NCI-H526 (cell line): ENCODE measurements around the gene PSMB7.
A peak's percentile ranks its signal among the peaks of the same experiment; 100 is the strongest.

Experiments
- DNase-seq, 2 experiments: peaks; one replicate each; lab custom pipeline; 2025; lab: John Stamatoyannopoulos, UW

The PSMB7 gene

DNA sequence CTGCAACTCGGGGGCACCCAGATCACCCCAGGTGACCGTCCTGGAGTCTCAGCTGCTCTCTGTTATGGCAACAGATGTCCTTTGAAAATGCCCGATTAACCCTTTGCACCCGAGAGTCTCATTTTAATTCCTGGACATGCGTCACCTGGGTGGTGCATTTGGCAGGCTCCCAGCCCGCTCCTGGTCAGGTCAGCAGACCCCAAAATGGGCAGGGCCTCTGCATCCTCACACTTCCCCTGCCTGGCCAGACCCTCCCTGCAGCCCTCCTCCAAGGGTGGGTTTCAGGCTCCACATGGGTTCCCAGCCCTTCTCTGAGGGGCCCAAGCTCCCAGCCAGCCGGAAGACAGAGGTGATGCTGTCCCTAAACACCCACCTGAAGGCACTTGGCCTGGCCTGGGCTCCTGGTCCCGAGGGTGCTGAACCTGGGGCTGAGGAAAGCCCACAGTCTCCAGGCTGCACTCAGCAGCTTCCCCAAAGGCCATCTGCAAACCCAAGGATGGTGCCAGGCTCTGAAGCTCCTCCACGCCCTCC lies 69.4 kb downstream of the PSMB7 start:
- DNase-seq = no peak

DNA sequence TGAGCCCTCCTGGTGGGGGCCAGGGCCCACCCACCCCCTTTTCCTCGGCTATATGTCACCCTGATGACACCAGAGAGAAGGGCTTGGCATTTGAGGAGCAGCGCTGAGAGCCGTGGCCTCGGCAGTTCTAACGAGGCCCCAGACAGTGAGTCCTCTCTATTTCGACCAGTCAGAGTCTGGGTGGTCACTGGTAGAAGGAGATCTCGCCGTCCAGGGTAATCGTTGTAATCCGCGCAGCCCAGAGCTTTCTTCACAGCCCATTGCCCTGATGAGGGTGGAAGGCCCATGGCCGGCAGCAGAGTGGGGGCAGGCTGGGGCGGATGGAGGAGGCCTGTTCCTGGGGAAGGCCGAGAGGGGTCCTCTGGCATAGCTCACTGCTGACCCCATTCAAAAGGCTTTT lies 70.2 kb downstream of the PSMB7 start:
- no peak for DNase-seq

GRCh38 chr9:124344291-124345050 lies 70.8 kb downstream of the PSMB7 start:
- no peak for DNase-seq

GRCh38 chr9:124343533-124344290 lies 71.5 kb downstream of the PSMB7 start:
- DNase-seq = no peak

- DNase-seq = peak in 1 of 2 experiments; percentile 10
Measured at GRCh38 chr9:124342776-124343485, 72.3 kb downstream of the PSMB7 start.

- DNase-seq = no peak
Measured at GRCh38 chr9:124342402-124342775, 72.9 kb downstream of the PSMB7 start.

DNA sequence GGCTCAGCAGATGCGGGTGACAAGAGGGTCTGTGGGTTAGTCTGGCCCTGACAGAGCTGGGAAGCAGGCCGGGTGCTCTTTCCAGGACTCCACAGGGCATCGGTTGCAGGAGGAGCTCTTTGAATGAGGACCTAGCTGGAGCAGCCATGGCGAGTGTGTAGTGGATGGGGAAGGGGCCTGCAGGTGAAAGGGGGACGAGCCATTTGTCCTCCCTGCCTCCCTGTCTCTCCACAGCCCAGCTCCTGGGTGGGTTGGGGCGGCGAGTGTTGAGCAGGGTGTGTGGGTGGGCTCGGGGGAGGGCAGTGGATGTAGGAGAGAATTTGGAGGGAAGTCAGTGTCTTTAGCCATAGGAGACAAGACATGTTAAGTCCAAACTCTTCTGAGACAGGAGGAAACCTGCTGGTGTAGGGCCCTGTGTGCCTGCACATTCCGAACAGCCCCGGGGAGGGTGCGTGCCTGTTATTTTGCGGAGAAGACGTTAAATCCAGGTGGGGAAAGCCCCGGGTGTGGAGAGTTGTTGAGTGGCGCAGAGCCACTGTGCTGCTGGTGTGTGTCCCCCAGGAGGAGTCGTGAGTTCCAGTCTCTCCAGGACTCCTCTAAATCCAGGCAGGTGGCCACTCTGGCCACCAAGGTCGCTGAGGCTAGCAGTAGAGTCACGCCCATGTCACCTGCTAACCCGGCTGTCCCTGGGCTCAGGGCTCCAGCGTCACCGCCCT lies 73.6 kb downstream of the PSMB7 start:
- no peak for DNase-seq

DNA sequence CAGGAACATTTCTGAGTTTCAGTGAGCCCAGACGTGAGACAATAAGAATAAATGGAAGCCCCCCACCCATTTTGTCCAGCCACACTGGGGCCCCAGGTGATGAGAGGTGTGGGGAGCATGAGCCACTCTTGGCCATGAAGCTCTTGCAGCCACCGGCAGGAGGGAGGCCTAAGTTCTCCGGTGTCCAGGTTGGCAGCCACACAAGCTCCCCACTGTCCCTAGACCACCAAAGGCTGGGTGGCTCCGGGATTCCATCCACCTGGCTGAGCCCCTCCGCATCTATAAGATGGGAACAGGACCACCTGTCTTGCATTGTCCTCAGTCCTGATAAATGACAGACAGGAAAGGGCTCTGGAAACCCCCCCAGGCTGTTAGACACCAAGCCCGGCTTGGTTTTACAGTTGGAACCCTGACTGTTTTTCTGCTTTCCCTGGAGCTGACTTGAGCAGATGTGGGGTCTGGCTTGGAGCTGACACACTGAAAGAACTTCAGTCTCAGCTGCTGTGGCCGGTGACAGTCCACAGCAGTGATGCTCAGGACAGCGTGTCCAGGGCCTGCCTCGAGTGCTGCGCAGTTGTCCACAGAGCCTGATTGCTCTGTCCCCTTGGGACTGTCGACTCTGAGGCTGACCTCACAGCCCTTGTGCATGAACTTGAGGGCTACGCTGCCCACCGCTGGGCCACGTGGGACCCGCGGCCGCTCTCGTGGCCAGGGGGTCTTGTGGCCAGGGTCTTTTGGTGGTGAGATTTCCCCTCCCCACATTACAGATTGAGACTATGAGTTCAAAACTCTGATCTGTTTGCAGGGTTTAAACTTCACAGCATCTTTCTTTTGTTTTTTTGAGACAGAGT lies 74.8 kb downstream of the PSMB7 start:
- no peak for DNase-seq

GRCh38 chr9:124339603-124340146 lies 75.6 kb downstream of the PSMB7 start:
- DNase-seq = no peak

GRCh38 chr9:124337562-124337961 lies 77.7 kb downstream of the PSMB7 start:
- no peak for DNase-seq

- DNase-seq = no peak
Measured at GRCh38 chr9:124335320-124335707, 79.9 kb downstream of the PSMB7 start.

- no peak for DNase-seq
Measured at GRCh38 chr9:124334568-124335319, 80.5 kb downstream of the PSMB7 start.

DNA sequence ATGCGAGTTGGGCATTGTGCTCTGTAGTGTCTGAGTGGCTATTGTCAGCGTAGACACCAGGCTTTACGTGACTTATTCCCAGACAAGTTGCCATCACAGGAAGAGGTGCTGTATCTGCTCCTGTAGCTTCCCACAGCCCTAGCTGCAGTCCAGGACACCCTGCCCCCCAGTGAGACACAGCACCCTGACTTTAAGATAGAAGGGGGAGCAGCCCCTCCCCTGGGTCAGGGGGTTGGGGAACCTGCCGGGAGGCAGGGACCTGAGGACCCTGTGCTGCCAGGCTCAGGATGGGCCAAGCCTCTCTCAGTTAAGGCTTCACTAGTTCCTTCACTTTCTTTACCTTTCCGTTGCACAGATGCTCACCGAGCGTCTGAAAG lies 82.1 kb downstream of the PSMB7 start:
- no peak for DNase-seq

DNA sequence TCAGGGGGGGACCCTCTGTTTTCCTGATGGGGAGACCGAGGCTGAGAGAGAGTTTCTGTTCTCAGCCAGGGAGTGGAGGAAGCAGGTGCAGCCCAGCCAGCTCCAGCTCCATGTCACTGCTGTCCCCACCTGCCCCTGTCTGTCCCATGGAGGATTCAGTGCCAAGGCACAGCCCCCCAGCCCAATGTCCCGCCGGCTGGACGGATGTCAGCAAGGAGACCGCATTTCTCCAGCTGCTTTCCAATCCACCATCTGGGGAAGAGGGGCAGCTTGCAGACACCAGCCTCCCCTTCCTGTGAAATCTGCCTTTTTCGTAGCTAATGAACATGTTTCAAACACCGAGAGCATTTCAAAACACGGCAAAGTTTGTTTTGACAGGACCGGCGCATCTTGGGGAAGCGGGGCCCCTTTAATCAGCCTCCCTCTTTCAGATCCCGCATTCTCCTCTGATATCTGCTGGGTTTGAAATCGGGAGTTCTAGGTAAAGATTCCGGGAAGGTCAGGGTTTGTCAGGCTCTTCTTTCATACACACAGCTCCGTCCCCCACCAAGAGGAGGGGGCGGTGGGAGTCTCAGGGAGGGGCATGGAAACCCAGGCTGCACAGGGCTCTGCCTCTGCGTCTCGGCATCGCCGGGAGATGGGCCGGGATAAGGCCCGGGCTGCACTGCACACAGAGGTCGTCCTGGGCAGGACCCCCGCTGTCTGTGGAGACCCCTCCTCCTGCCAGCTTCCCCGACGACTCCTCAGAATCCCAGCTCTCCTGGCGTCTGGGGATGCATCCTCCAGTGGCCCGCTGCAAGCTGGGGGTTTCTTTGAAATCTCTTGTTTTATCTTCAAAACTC lies 82.7 kb downstream of the PSMB7 start:
- no peak for DNase-seq

DNA sequence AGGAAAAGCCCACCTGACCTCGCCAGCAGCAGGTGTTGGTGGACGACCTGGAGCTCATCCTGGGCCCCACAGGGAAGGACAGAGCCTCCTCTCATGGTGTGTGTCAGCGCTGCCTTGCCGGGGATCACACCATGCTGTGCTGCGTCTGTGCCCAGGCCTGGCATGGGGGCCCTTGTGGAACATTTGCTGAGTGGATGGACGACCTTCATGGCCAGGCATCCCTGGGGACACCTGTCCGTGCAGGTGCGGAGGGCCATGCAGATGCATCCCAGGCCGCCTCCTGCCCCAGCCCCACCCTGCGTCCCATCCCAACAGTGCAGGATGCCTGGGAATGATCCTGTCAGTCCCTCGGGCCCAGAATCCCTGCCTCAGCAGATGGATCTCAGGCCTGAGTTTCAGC lies 83.7 kb downstream of the PSMB7 start:
- DNase-seq = no peak

GRCh38 chr9:124330011-124330697 lies 85.1 kb downstream of the PSMB7 start:
- peak; percentile 57 to 82 for DNase-seq

DNA sequence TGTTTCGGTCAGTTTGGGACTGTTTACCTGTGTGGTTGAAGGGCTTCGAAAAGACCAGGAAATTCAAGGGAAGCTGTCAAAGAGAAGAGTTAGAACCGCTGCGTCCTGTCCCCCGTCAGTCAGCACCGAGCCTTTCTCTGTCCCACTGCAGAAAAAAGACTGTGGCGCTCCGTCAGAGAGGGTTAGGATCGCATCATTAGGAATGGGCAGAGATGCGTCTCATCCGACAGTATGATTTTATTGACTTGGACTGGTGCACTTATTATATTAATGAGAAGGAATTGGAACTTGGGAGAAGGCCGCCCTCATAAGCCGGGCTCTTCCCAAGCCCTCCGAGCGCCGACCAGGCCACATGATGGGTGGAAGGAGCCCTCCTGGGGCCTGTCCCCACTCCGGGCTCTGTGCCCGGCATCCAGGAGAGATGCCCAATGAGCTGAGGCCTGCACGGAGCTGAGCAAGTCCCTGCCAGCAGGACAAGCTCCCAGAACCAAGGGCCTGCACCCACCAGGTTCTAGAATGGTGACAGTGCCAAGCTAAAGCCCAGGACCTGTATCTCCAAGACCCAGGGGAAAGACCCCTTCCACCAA lies 85.9 kb downstream of the PSMB7 start:
- no peak for DNase-seq

GRCh38 chr9:124328285-124328684 lies 87.0 kb downstream of the PSMB7 start:
- DNase-seq = no peak
